SK-N-SH (cell line): ENCODE results near the gene IQCK. TPM values are rescaled to one million over a fixed set of nuclear protein-coding genes. Genes with fewer than 3 reads are reported as not detected.

Experiments
- CTCF ChIA-PET: fragments of 300-600, 350-600 bp; formaldehyde crosslinking; extraction: SDS; loops from one replicate; lab custom pipeline; 2021; lab: Yijun Ruan, JAX
- POLR2A ChIA-PET: fragments of 350-600 bp; sonication (Branson Sonifier 250); formaldehyde crosslinking; extraction: SDS; loops from one replicate; lab custom pipeline; 2020; ENCODE audit warnings: antibody characterized with exemption, inconsistent platforms; lab: Yijun Ruan, JAX
- DNase-seq: peaks from one replicate; pipeline ENCODE4 v3.0.0; 2012
- H2AFZ ChIP-seq: fragments of 200-600 bp; sonication (generic); 2 replicates; pipeline ENCODE4 v1.8.1; 2016; ENCODE audit warnings: antibody characterized with exemption, mild to moderate bottlenecking, low read depth
- H3F3A ChIP-seq: fragments of 200-600 bp; sonication (generic); replicated peaks from 2 replicates; pipeline ENCODE3; 2016; ENCODE audit warnings: antibody characterized with exemption, mild to moderate bottlenecking; ENCODE audit not compliant: insufficient read depth
- H3K27ac ChIP-seq, 2 experiments: fragments of 200-500 bp in 1 of 2; fragments of 200-600 bp in 1 of 2; sonication (Bioruptor generic) in 1 of 2; sonication (generic), shearing (Covaris generic) in 1 of 2; 2 replicates each; pipeline versions ENCODE4 v1.5.1 to v1.6.1; 2014 to 2016; ENCODE audit warnings: low read depth in 2 of 2, inconsistent platforms in 1 of 2, low read length in 1 of 2, mild to moderate bottlenecking in 1 of 2, mixed read lengths in 1 of 2
- H3K27me3 ChIP-seq: fragments of 200-600 bp; sonication (generic), shearing (Covaris generic); 2 replicates; pipeline ENCODE4 v1.6.1; 2016; ENCODE audit warnings: mixed run types; ENCODE audit not compliant: insufficient read depth
- H3K36me3 ChIP-seq, 2 experiments: fragments of 200-500 bp in 1 of 2; fragments of 200-600 bp in 1 of 2; sonication (Bioruptor generic) in 1 of 2; sonication (generic) in 1 of 2; replicated peaks in 1 of 2; 2 replicates each; pipeline versions ENCODE3 to v1.5.1; 2014 to 2016; ENCODE audit warnings: low read length in 1 of 2, mild to moderate bottlenecking in 1 of 2; ENCODE audit not compliant: insufficient read depth in 2 of 2, control insufficient read depth in 1 of 2
- H3K4me1 ChIP-seq, 2 experiments: fragments of 200-500 bp in 1 of 2; fragments of 200-600 bp in 1 of 2; sonication (Bioruptor generic) in 1 of 2; sonication (generic), shearing (Covaris generic) in 1 of 2; 2 replicates each; pipeline versions ENCODE4 v1.5.1 to v1.6.1; 2014 to 2016; ENCODE audit warnings: low read depth in 1 of 2, low read length in 1 of 2, mixed run types in 1 of 2; ENCODE audit not compliant: insufficient read depth in 2 of 2, control insufficient read depth in 1 of 2
- H3K4me2 ChIP-seq: fragments of 200-600 bp; sonication (generic), shearing (Covaris generic); 2 replicates; pipeline ENCODE4 v1.6.1; 2017; ENCODE audit warnings: mixed run types
- H3K4me3 ChIP-seq, 2 experiments: fragments of 200-500 bp in 1 of 2; fragments of 200-600 bp in 1 of 2; sonication (Bioruptor generic) in 1 of 2; sonication (generic), shearing (Covaris generic) in 1 of 2; 2 replicates each; pipeline versions ENCODE4 v1.5.1 to v1.8.1; 2014 to 2016; ENCODE audit warnings: low read depth in 2 of 2, inconsistent platforms in 1 of 2, low read length in 1 of 2, mild to moderate bottlenecking in 1 of 2, mixed read lengths in 1 of 2, moderate library complexity in 1 of 2
- H3K79me2 ChIP-seq: fragments of 200-600 bp; sonication (generic); 2 replicates; pipeline ENCODE4 v1.8.1; 2017; ENCODE audit warnings: mild to moderate bottlenecking; ENCODE audit not compliant: insufficient read depth
- H3K9ac ChIP-seq: fragments of 200-600 bp; sonication (generic); 2 replicates; pipeline ENCODE4 v1.6.1; 2017; ENCODE audit warnings: mixed run types
- H3K9me2 ChIP-seq: fragments of 200-600 bp; sonication (generic); 2 replicates; pipeline ENCODE4 v1.6.1; 2017; ENCODE audit warnings: mixed run types
- H3K9me3 ChIP-seq: fragments of 200-600 bp; sonication (generic); 2 replicates; pipeline ENCODE4 v1.6.1; 2017; ENCODE audit warnings: mixed run types, mild to moderate bottlenecking, moderate library complexity
- H4K20me1 ChIP-seq: fragments of 200-600 bp; sonication (generic); 2 replicates; pipeline ENCODE4 v1.6.1; 2017; ENCODE audit warnings: mild to moderate bottlenecking, mixed run types; ENCODE audit not compliant: insufficient read depth
- FOXJ3 ChIP-seq: sonication (generic); formaldehyde crosslinking; IDR thresholded peaks from 2 replicates; pipeline ENCODE4 v1.5.1; 2020; ENCODE audit warnings: mild to moderate bottlenecking, missing genetic modification reagents
- GABPA ChIP-seq: IDR thresholded peaks from 2 replicates; pipeline ENCODE4 v1.4.0; 2012; ENCODE audit warnings: low read depth, mild to moderate bottlenecking
- MEF2A ChIP-seq: IDR thresholded peaks from 2 replicates; pipeline ENCODE4 v1.4.0; 2012; ENCODE audit warnings: low read depth, borderline replicate concordance
- NRF1 ChIP-seq: IDR thresholded peaks from 2 replicates; pipeline ENCODE4 v1.6.1; 2012; ENCODE audit warnings: low read depth, mild to moderate bottlenecking, low read length
- RCOR1 ChIP-seq: fragments of 150-350 bp; IDR thresholded peaks from 2 replicates; pipeline ENCODE4 v1.6.1; 2017; ENCODE audit warnings: antibody characterized with exemption, low read length
- RFX5 ChIP-seq: IDR thresholded peaks from 2 replicates; pipeline ENCODE4 v1.6.1; 2012; ENCODE audit warnings: mild to moderate bottlenecking, improper control_type of control experiment, low read length
- SIN3A ChIP-seq: IDR thresholded peaks from 2 replicates; pipeline ENCODE4 v1.6.1; 2012; ENCODE audit warnings: low read depth, mild to moderate bottlenecking, low read length, moderate library complexity, borderline replicate concordance
- TAF1 ChIP-seq: IDR thresholded peaks from 2 replicates; pipeline ENCODE4 v1.6.1; 2012; ENCODE audit warnings: low read depth, mild to moderate bottlenecking, low read length, moderate library complexity, borderline replicate concordance
- TCF12 ChIP-seq: IDR thresholded peaks from 2 replicates; pipeline ENCODE4 v1.4.0; 2012
- WGBS: methylation state at CpG from one replicate; pipeline ENCODE4 v1.1.6; 2017; ENCODE audit warnings: low lambda C conversion rate; 5-methylcytosine and 5-hydroxymethylcytosine counted together
- polyA plus RNA-seq, 3 experiments: library from polyadenylated mRNA; depleted of rRNA; stranded (reverse); fragments of >200 nt; gene quantifications; 2 replicates each; pipeline ENCODE4 v1.2.3, GENCODE V29; 2012
- TF ChIP-seq, protein P1 (sequence below): fragments of 150-350 bp; IDR thresholded peaks from 2 replicates; pipeline ENCODE4 v1.6.1; 2016; ENCODE audit warnings: mild to moderate bottlenecking, low read depth, low read length
- TF ChIP-seq, protein P2 (sequence below): IDR thresholded peaks from 2 replicates; pipeline ENCODE4 v1.6.1; 2012; ENCODE audit warnings: mild to moderate bottlenecking, low read depth, low read length, moderate library complexity
- TF ChIP-seq, protein P3 (sequence below): IDR thresholded peaks from 2 replicates; pipeline ENCODE4 v1.4.0; 2012; ENCODE audit warnings: low read depth, borderline replicate concordance
- TF ChIP-seq, protein P4 (sequence below): fragments of 150-350 bp; IDR thresholded peaks from 2 replicates; pipeline ENCODE4 v1.6.1; 2017; ENCODE audit warnings: antibody characterized with exemption, low read length, low read depth, borderline replicate concordance

IQCK gene
- polyA plus RNA-seq, 1 of the 3 experiments (the other 2 are of a cell fraction), result 7.3 TPM

DNA sequence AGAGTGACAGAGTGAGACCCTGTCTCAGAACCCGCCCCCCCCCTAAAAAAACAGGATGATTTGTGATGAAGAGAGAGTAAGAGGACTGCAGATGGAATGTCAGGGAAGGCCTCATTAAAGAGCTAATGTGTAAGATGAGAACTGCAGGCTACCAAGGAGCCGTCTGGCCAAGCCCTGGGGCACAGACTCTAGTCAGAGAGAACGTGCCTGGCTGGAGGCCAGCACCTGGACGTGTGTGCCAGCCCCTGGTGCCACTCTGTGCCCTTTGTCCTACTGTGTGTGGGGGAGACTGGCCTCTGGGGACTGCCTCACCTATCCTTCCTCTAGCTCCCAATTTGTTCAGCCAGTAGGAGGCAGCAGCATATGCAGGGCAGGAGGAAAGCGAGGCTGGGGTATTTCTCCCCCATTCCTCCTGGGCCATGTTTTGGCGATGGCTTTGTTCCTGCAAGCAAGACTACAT lies 37.2 kb upstream of the IQCK start:
- Histone ChIP-seq H3K9ac (no peak overlapping the region), H3K4me1 (peaks cover 0 to 2% of the 10 kb centered on the region in 2 experiments; a peak in 1 of 4 replicates), H3K27me3 (no peaks in the 10 kb centered on the region), H3K9me2 (no peaks in the 10 kb centered on the region), H3K27ac (no peak overlapping the region), H2AFZ (no peak overlapping the region), H3K79me2 (no peaks in the 10 kb centered on the region), H3F3A (peaks cover 7% of the 10 kb centered on the region), H4K20me1 (no peaks in the 10 kb centered on the region)
- ChIA-PET POLR2A (no interaction called here), CTCF (interaction anchor here (0.7 to 1.2 kb wide), 2 partner anchors 14 to 226 kb away, joined by 3 read pairs; no protein-coding TSS in a partner anchor)
- 66% methylated on average over 6 of the region's 6 CpGs for WGBS
- TF ChIP-seq, protein P1, sequence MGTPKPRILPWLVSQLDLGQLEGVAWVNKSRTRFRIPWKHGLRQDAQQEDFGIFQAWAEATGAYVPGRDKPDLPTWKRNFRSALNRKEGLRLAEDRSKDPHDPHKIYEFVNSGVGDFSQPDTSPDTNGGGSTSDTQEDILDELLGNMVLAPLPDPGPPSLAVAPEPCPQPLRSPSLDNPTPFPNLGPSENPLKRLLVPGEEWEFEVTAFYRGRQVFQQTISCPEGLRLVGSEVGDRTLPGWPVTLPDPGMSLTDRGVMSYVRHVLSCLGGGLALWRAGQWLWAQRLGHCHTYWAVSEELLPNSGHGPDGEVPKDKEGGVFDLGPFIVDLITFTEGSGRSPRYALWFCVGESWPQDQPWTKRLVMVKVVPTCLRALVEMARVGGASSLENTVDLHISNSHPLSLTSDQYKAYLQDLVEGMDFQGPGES, result no peak
- TF ChIP-seq, protein P2, sequence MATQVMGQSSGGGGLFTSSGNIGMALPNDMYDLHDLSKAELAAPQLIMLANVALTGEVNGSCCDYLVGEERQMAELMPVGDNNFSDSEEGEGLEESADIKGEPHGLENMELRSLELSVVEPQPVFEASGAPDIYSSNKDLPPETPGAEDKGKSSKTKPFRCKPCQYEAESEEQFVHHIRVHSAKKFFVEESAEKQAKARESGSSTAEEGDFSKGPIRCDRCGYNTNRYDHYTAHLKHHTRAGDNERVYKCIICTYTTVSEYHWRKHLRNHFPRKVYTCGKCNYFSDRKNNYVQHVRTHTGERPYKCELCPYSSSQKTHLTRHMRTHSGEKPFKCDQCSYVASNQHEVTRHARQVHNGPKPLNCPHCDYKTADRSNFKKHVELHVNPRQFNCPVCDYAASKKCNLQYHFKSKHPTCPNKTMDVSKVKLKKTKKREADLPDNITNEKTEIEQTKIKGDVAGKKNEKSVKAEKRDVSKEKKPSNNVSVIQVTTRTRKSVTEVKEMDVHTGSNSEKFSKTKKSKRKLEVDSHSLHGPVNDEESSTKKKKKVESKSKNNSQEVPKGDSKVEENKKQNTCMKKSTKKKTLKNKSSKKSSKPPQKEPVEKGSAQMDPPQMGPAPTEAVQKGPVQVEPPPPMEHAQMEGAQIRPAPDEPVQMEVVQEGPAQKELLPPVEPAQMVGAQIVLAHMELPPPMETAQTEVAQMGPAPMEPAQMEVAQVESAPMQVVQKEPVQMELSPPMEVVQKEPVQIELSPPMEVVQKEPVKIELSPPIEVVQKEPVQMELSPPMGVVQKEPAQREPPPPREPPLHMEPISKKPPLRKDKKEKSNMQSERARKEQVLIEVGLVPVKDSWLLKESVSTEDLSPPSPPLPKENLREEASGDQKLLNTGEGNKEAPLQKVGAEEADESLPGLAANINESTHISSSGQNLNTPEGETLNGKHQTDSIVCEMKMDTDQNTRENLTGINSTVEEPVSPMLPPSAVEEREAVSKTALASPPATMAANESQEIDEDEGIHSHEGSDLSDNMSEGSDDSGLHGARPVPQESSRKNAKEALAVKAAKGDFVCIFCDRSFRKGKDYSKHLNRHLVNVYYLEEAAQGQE, result no peak
- TF ChIP-seq TAF1 (no peak), FOXJ3 (CRISPR knock-in tag) (no peak), NRF1 (no peak), TCF12 (no peak), SIN3A (no peak), GABPA (no peak), MEF2A (no peak), RCOR1 (no peak), RFX5 (no peak)
- TF ChIP-seq, protein P3, sequence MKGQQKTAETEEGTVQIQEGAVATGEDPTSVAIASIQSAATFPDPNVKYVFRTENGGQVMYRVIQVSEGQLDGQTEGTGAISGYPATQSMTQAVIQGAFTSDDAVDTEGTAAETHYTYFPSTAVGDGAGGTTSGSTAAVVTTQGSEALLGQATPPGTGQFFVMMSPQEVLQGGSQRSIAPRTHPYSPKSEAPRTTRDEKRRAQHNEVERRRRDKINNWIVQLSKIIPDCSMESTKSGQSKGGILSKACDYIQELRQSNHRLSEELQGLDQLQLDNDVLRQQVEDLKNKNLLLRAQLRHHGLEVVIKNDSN, result no peak
- TF ChIP-seq, protein P4, sequence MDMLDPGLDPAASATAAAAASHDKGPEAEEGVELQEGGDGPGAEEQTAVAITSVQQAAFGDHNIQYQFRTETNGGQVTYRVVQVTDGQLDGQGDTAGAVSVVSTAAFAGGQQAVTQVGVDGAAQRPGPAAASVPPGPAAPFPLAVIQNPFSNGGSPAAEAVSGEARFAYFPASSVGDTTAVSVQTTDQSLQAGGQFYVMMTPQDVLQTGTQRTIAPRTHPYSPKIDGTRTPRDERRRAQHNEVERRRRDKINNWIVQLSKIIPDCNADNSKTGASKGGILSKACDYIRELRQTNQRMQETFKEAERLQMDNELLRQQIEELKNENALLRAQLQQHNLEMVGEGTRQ, result no peak
- TF ChIP-seq, all 33 proteins: peak for 0
- H3K9me3 ChIP-seq, result no peaks in the 10 kb centered on the region
- no peak for DNase-seq
- H3K4me3 ChIP-seq, result no peak overlapping the region
- H3K36me3 ChIP-seq, result peaks cover 22 to 30% of the 10 kb centered on the region in 2 experiments
- no peak overlapping the region for H3K4me2 ChIP-seq
